IPS-18c (cell line): Measurements from ENCODE around the gene TNIP3.

Source experiments
- H3K4me3 ChIP-seq: 2 replicates; pipeline ENCODE4 v1.7.0; 2013; ENCODE audit warnings: low read depth, mild to moderate bottlenecking, low read length, moderate library complexity; ENCODE audit not compliant: insufficient read depth
- H3K9me3 ChIP-seq: one replicate; pipeline ENCODE4 v1.6.1; 2013; ENCODE audit warnings: mild to moderate bottlenecking, low read length, moderate library complexity; ENCODE audit not compliant: control insufficient read depth, insufficient read depth

The TNIP3 gene

GRCh38 chr4:121150003-121150402 lies 14.1 kb downstream of the TNIP3 start:
- Histone ChIP-seq H3K9me3 (no peaks in the 10 kb centered on the region), H3K4me3 (no peak overlapping the region)

- Histone ChIP-seq H3K4me3 (no peak overlapping the region), H3K9me3 (no peaks in the 10 kb centered on the region)
These were observed 15.5 kb downstream of the TNIP3 start for GRCh38 chr4:121148621-121149020.

GRCh38 chr4:121148000-121148399 lies 16.1 kb downstream of the TNIP3 start:
- H3K4me3 ChIP-seq = no peak overlapping the region
- H3K9me3 ChIP-seq = no peaks in the 10 kb centered on the region

GRCh38 chr4:121146530-121146929 lies 17.6 kb downstream of the TNIP3 start:
- H3K4me3 ChIP-seq = no peak overlapping the region
- H3K9me3 ChIP-seq = no peaks in the 10 kb centered on the region

GRCh38 chr4:121145430-121145829 lies 18.7 kb downstream of the TNIP3 start:
- Histone ChIP-seq H3K9me3 (no peaks in the 10 kb centered on the region), H3K4me3 (no peak overlapping the region)

GRCh38 chr4:121144021-121144420 lies 20.1 kb downstream of the TNIP3 start:
- H3K9me3 ChIP-seq = no peaks in the 10 kb centered on the region
- no peak overlapping the region for H3K4me3 ChIP-seq

- Histone ChIP-seq H3K4me3 (no peak overlapping the region), H3K9me3 (no peaks in the 10 kb centered on the region)
These were observed 21.0 kb downstream of the TNIP3 start for GRCh38 chr4:121143131-121143530.

GRCh38 chr4:121140716-121141460 lies 23.2 kb downstream of the TNIP3 start:
- H3K4me3 ChIP-seq = no peak overlapping the region
- no peaks in the 10 kb centered on the region for H3K9me3 ChIP-seq

- Histone ChIP-seq H3K4me3 (no peak overlapping the region), H3K9me3 (no peaks in the 10 kb centered on the region)
These were observed 24.4 kb downstream of the TNIP3 start for GRCh38 chr4:121139533-121140222.

- H3K9me3 ChIP-seq = no peaks in the 10 kb centered on the region
These were observed 25.9 kb downstream of the TNIP3 start for GRCh38 chr4:121138039-121138825.

GRCh38 chr4:121130326-121130660 lies 33.8 kb downstream of the TNIP3 start:
- Histone ChIP-seq H3K4me3 (no peak overlapping the region), H3K9me3 (no peaks in the 10 kb centered on the region)

More at GRCh38 chr4:121138039-121138825, 25.9 kb downstream of the TNIP3 start:
- H3K4me3 ChIP-seq = no peak overlapping the region

- H3K4me3 ChIP-seq = no peak overlapping the region
These were observed 34.4 kb downstream of the TNIP3 start for GRCh38 chr4:121129606-121130325.

GRCh38 chr4:121127100-121127499 lies 37.0 kb downstream of the TNIP3 start:
- Histone ChIP-seq H3K9me3 (peaks cover 2% of the 10 kb centered on the region), H3K4me3 (no peak overlapping the region)

More at GRCh38 chr4:121129606-121130325, 34.4 kb downstream of the TNIP3 start:
- no peaks in the 10 kb centered on the region for H3K9me3 ChIP-seq

GRCh38 chr4:121126449-121127006 lies 37.6 kb downstream of the TNIP3 start:
- no peak overlapping the region for H3K4me3 ChIP-seq
- H3K9me3 ChIP-seq = peaks cover 2% of the 10 kb centered on the region

- no peak overlapping the region for H3K4me3 ChIP-seq
- H3K9me3 ChIP-seq = peaks cover 2% of the 10 kb centered on the region
These were observed 38.6 kb downstream of the TNIP3 start for GRCh38 chr4:121125498-121125885.

GRCh38 chr4:121122661-121123060 lies 41.5 kb downstream of the TNIP3 start:
- H3K4me3 ChIP-seq = no peak overlapping the region
- H3K9me3 ChIP-seq = peaks cover 2% of the 10 kb centered on the region

- Histone ChIP-seq H3K4me3 (no peak overlapping the region), H3K9me3 (peaks cover 2% of the 10 kb centered on the region)
These were observed 44.4 kb downstream of the TNIP3 start for GRCh38 chr4:121119715-121120114.
